HG02623 (cell line): Measurements from ENCODE around the gene ARHGAP15.

Source experiments
- ATAC-seq: cut with Tn5 transposase; IDR thresholded peaks from one replicate; pipeline ENCODE4 v1.9.1; 2021; ENCODE audit warnings: moderate library complexity; ENCODE audit not compliant: unreplicated experiment

The ARHGAP15 gene

GRCh38 chr2:143675021-143675420 is 545.8 kb downstream of the ARHGAP15 start:
- ATAC-seq = no peak

- ATAC-seq = no peak
These were observed 550.4 kb downstream of the ARHGAP15 start for GRCh38 chr2:143679617-143680016.

- no peak for ATAC-seq
These were observed 551.7 kb downstream of the ARHGAP15 start for GRCh38 chr2:143680885-143681405.

- no peak for ATAC-seq
These were observed 553.3 kb downstream of the ARHGAP15 start for GRCh38 chr2:143682436-143683055.

GRCh38 chr2:143683977-143684376 is 554.8 kb downstream of the ARHGAP15 start:
- ATAC-seq = no peak

- ATAC-seq = no peak
These were observed 555.5 kb downstream of the ARHGAP15 start for GRCh38 chr2:143684551-143685320.

- ATAC-seq = no peak
These were observed 556.3 kb downstream of the ARHGAP15 start for GRCh38 chr2:143685421-143686078.

- peak; percentile 43 for ATAC-seq
These were observed 557.5 kb downstream of the ARHGAP15 start for GRCh38 chr2:143686585-143687164.

GRCh38 chr2:143688248-143688647 is 559.0 kb downstream of the ARHGAP15 start:
- ATAC-seq = no peak

- no peak for ATAC-seq
These were observed 559.6 kb downstream of the ARHGAP15 start for GRCh38 chr2:143688815-143689214.

- ATAC-seq = no peak
These were observed 560.3 kb downstream of the ARHGAP15 start for GRCh38 chr2:143689541-143689940.

GRCh38 chr2:143690235-143690634 is 561.0 kb downstream of the ARHGAP15 start:
- no peak for ATAC-seq

- ATAC-seq = no peak
These were observed 561.9 kb downstream of the ARHGAP15 start for GRCh38 chr2:143691121-143691520.

GRCh38 chr2:143692162-143692561 is 562.9 kb downstream of the ARHGAP15 start:
- no peak for ATAC-seq

- ATAC-seq = no peak
These were observed 563.7 kb downstream of the ARHGAP15 start for GRCh38 chr2:143692967-143693366.

GRCh38 chr2:143694335-143694734 is 565.1 kb downstream of the ARHGAP15 start:
- no peak for ATAC-seq

GRCh38 chr2:143696651-143697050 is 567.4 kb downstream of the ARHGAP15 start:
- ATAC-seq = peak; percentile 58

- peak; percentile 42 for ATAC-seq
These were observed 568.5 kb downstream of the ARHGAP15 start for GRCh38 chr2:143697744-143698143.

GRCh38 chr2:143698352-143698751 is 569.1 kb downstream of the ARHGAP15 start:
- ATAC-seq = no peak

- no peak for ATAC-seq
These were observed 569.8 kb downstream of the ARHGAP15 start for GRCh38 chr2:143698888-143699570.

- ATAC-seq = no peak
These were observed 571.6 kb downstream of the ARHGAP15 start for GRCh38 chr2:143700865-143701264.
